ENCODE results near the gene SNRPA. TPM values are rescaled to one million over a fixed set of nuclear protein-coding genes. Genes with fewer than 3 reads are reported as not detected.

SNRPA gene
- total RNA-seq, 1 experiment from 2014 or later, result 225 TPM

GRCh38 chr19:40775632-40776022, 24.6 kb downstream of the SNRPA start:
- DNase-seq, result no peak
- no peak overlapping the region for H3K27ac Mint-ChIP-seq
- H3K79me1 ChIP-seq (ENCODE audit: insufficient read depth, low read depth, low read length, poor library complexity, severe bottlenecking), result no peaks in the 10 kb centered on the region
- H3K36me3 Mint-ChIP-seq (ENCODE audit: insufficient read depth in 1 of 3, low read depth in 3 of 3), result peaks cover 1 to 10% (median 3%) of the 10 kb centered on the region in 3 experiments; a peak in 4 of 7 replicates
- H3K23me2 ChIP-seq (ENCODE audit: insufficient read length, low read depth, low read length, poor library complexity, severe bottlenecking), result peaks cover 4% of the 10 kb centered on the region
- no peak overlapping the region for H2AK5ac ChIP-seq (ENCODE audit: insufficient read length, low read length)
- H3K9ac ChIP-seq (ENCODE audit: extremely low read depth, insufficient read length, low read length), result no peak overlapping the region
- H3K79me2 ChIP-seq (ENCODE audit: insufficient read depth, low read length), result no peaks in the 10 kb centered on the region
- H3T11ph ChIP-seq (ENCODE audit: low read length), result no peak overlapping the region
- H3K9me3 ChIP-seq (ENCODE audit: control insufficient read depth, low read depth, low read length), result no peaks in the 10 kb centered on the region
- H3K23ac ChIP-seq (ENCODE audit: insufficient read length, low read depth, low read length), result no peak overlapping the region
- no CpG with 5 or more reads among the region's 10 CpGs for WGBS (ENCODE audit: extremely low coverage, insufficient read length, low lambda C conversion rate)
- H2AFZ ChIP-seq (ENCODE audit: low read length), result no peak overlapping the region
- no peak overlapping the region for H2BK120ac ChIP-seq (ENCODE audit: low read depth, low read length, poor library complexity, severe bottlenecking)
- H3K27me3 Mint-ChIP-seq (ENCODE audit: low read depth), result no peaks in the 10 kb centered on the region
- no peak overlapping the region for H2BK5ac ChIP-seq (ENCODE audit: insufficient read length, low read length)
- H2BK15ac ChIP-seq (ENCODE audit: low read depth, low read length), result no peak overlapping the region
- H3K27me3 ChIP-seq (ENCODE audit: insufficient read depth, low read length), result no peaks in the 10 kb centered on the region
- H3K9me3 Mint-ChIP-seq, result peaks cover 0 to 2% of the 10 kb centered on the region in 2 experiments; a peak in 4 of 5 replicates
- no peak overlapping the region for H3K4ac ChIP-seq (ENCODE audit: low read depth, low read length)
- no peak overlapping the region for H2BK20ac ChIP-seq (ENCODE audit: low read depth, low read length, poor library complexity, severe bottlenecking)
- no peak overlapping the region for H4K8ac ChIP-seq (replicated peaks; ENCODE audit: insufficient read length, low read depth, low read length)
- H4K5ac ChIP-seq (ENCODE audit: insufficient read length, low read depth, low read length), result peak overlapping the region; percentile 57
- H3K56ac ChIP-seq (ENCODE audit: insufficient read length, low read depth, low read length), result no peak overlapping the region
- no peak overlapping the region for H2BK12ac ChIP-seq (ENCODE audit: insufficient read length, low read depth, low read length)
- H4K91ac ChIP-seq (ENCODE audit: insufficient read length, low read depth, low read length), result no peak overlapping the region
- 0 out of 2 replicates have a peak overlapping the region, but pooled peaks have one; percentile 46 for H3K14ac ChIP-seq (ENCODE audit: insufficient read depth, low read length)
- H4K20me1 ChIP-seq (ENCODE audit: control insufficient read depth, insufficient read depth, insufficient read length), result no peaks in the 10 kb centered on the region
- TF ChIP-seq CTCF (conservative IDR thresholded peaks at IDR 0.05), result no peak
- 0 out of 2 replicates have a peak, but pooled peaks cover 2% of the 10 kb centered on the region for H3K4me1 ChIP-seq (ENCODE audit: insufficient read depth, low read length)
- H3K4me1 Mint-ChIP-seq, result peaks cover 23 to 33% of the 10 kb centered on the region in 2 experiments
- no peak overlapping the region for H3K4me2 ChIP-seq (ENCODE audit: insufficient read depth, insufficient read length, low read length)
- peak overlapping the region in 1 of 2 experiments; percentile 42; a peak in 1 of 5 replicates for H3K4me3 Mint-ChIP-seq
- no peak overlapping the region for H3K18ac ChIP-seq (ENCODE audit: insufficient read length, low read depth, low read length)
- no peak overlapping the region for H3K27ac ChIP-seq (ENCODE audit: insufficient read length, low read depth, low read length)
